ENCODE data around the gene RESP18. TPM values are rescaled to one million over a fixed set of nuclear protein-coding genes. Genes with fewer than 3 reads are reported as not detected.

Gene RESP18
- polyA plus RNA-seq, 1 donor from 2014 or later, result not detected

DNA sequence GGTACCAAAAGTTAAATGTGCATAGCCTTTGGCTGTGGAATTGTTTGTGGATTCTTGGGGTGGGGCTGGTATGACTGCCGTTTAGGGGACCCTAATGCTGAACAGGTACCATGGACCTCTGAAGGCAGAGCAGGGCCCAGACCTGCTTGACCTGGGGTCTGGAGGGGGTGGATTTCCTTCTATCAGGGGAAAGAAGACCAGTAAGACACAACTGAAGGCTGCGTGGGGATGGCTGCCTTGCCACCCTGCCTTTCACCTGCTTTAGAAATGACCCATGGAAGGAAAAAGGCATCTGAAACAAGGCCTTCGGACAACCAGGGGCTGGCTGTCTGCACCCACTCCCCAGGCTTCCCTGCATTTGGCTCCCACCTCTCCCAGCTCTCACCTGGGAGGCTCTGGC is 17.7 kb upstream of the RESP18 start:
- TF ChIP-seq RAD21 (conservative IDR thresholded peaks at IDR 0.05) (no peak), SMC3 (conservative IDR thresholded peaks at IDR 0.05; ENCODE audit: poor library complexity) (no peak), EZH2 (IDR thresholded peaks at IDR 0.05; ENCODE audit: borderline replicate concordance, insufficient read depth, low read length, poor library complexity, severe bottlenecking) (no peak), EP300 (conservative IDR thresholded peaks at IDR 0.05; ENCODE audit: poor library complexity, severe bottlenecking) (no peak), TAF1 (IDR thresholded peaks at IDR 0.05; ENCODE audit: low read depth) (no peak), CTCF (IDR thresholded peaks at IDR 0.05; ENCODE audit: poor library complexity, severe bottlenecking) (no peak), POLR2AphosphoS5 (IDR thresholded peaks at IDR 0.05) (no peak), MXI1 (conservative IDR thresholded peaks at IDR 0.05; ENCODE audit: poor library complexity, severe bottlenecking) (no peak)
- TF ChIP-seq, protein P1, sequence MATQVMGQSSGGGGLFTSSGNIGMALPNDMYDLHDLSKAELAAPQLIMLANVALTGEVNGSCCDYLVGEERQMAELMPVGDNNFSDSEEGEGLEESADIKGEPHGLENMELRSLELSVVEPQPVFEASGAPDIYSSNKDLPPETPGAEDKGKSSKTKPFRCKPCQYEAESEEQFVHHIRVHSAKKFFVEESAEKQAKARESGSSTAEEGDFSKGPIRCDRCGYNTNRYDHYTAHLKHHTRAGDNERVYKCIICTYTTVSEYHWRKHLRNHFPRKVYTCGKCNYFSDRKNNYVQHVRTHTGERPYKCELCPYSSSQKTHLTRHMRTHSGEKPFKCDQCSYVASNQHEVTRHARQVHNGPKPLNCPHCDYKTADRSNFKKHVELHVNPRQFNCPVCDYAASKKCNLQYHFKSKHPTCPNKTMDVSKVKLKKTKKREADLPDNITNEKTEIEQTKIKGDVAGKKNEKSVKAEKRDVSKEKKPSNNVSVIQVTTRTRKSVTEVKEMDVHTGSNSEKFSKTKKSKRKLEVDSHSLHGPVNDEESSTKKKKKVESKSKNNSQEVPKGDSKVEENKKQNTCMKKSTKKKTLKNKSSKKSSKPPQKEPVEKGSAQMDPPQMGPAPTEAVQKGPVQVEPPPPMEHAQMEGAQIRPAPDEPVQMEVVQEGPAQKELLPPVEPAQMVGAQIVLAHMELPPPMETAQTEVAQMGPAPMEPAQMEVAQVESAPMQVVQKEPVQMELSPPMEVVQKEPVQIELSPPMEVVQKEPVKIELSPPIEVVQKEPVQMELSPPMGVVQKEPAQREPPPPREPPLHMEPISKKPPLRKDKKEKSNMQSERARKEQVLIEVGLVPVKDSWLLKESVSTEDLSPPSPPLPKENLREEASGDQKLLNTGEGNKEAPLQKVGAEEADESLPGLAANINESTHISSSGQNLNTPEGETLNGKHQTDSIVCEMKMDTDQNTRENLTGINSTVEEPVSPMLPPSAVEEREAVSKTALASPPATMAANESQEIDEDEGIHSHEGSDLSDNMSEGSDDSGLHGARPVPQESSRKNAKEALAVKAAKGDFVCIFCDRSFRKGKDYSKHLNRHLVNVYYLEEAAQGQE (IDR thresholded peaks at IDR 0.05; ENCODE audit: borderline replicate concordance), result no peak

DNA sequence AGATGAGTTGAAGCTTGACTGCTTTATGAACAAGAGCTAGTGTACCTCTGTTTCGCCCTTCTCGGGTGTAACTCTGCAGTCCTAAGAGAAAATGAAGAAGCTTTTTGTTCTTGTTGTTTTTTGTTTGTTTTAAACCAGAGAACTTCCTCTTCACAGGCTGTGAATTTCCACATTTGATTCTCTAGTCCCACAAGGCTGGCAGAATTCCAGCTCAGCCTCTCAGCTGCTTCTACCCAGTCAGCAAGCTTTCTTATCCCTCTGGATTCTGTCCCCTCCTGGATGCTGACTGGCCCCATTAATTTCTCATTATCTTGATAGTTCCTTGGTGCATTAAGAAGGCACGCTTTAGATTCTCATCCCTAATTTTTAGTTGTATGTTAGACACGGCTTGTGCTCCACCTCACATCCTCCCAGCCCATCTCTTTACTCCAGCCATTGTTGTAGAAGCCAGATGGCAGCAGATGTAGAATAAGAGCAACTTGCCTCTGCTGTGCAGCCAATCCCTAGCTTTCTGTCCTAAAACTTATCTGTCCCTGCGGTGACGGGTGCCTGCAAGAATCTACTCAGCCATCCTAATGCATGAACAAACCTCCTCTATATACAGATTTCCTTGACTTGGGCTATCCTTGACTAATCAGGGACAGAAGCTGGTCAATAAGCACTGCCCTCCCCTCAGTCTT is 12.3 kb upstream of the RESP18 start:
- Histone ChIP-seq H3K79me2 (replicated peaks; ENCODE audit: insufficient read depth, low read length) (no peaks in the 10 kb centered on the region), H3K27me3 (ENCODE audit: insufficient read depth, low read depth, low read length) (no peaks in the 10 kb centered on the region), H3K9me3 (ENCODE audit: low read length) (no peaks in the 10 kb centered on the region), H3K4me2 (ENCODE audit: low read length) (no peak overlapping the region), H3K27ac (ENCODE audit: low read length) (no peak overlapping the region), H3K36me3 (ENCODE audit: insufficient read depth, low read length) (no peaks in the 10 kb centered on the region), H2AFZ (ENCODE audit: low read depth, low read length) (no peak overlapping the region), H3K9ac (ENCODE audit: low read length) (no peak overlapping the region), H3K4me3 (ENCODE audit: low read length) (no peak overlapping the region), H4K20me1 (ENCODE audit: insufficient read depth) (no peaks in the 10 kb centered on the region), H3K9me2 (ENCODE audit: insufficient read depth, low read length) (no peaks in the 10 kb centered on the region), H3F3A (ENCODE audit: insufficient read depth, low read length, poor library complexity, severe bottlenecking) (no peaks in the 10 kb centered on the region)
- TF ChIP-seq EZH2 (IDR thresholded peaks at IDR 0.05; ENCODE audit: borderline replicate concordance, insufficient read depth, low read length, poor library complexity, severe bottlenecking), result no peak
- no peak for TF ChIP-seq EP300 (conservative IDR thresholded peaks at IDR 0.05; ENCODE audit: poor library complexity, severe bottlenecking)
- peak; percentile 8 for TF ChIP-seq CTCF (IDR thresholded peaks at IDR 0.05; ENCODE audit: poor library complexity, severe bottlenecking)

More for the DNA sequence above, 17.7 kb upstream of the RESP18 start:
- Histone ChIP-seq H3K27me3 (ENCODE audit: insufficient read depth, low read depth, low read length) (peaks cover 3% of the 10 kb centered on the region), H3K36me3 (ENCODE audit: insufficient read depth, low read length) (no peaks in the 10 kb centered on the region), H3K27ac (ENCODE audit: low read length) (peak overlapping the region; percentile 69), H3K4me2 (ENCODE audit: low read length) (no peak overlapping the region), H3K4me3 (ENCODE audit: low read length) (peak overlapping the region; percentile 35), H2AFZ (ENCODE audit: low read depth, low read length) (no peak overlapping the region), H3K9ac (ENCODE audit: low read length) (peak overlapping the region; percentile 26), H3K9me2 (ENCODE audit: insufficient read depth, low read length) (no peaks in the 10 kb centered on the region), H3K9me3 (ENCODE audit: low read length) (no peaks in the 10 kb centered on the region), H3F3A (ENCODE audit: insufficient read depth, low read length, poor library complexity, severe bottlenecking) (no peaks in the 10 kb centered on the region), H4K20me1 (ENCODE audit: insufficient read depth) (no peaks in the 10 kb centered on the region), H3K79me2 (replicated peaks; ENCODE audit: insufficient read depth, low read length) (no peaks in the 10 kb centered on the region)
